M059J (cell line): ENCODE measurements around the gene MRTFB. TPM values are rescaled to one million over a fixed set of nuclear protein-coding genes. Genes with fewer than 3 reads are reported as not detected.

Experiments used
- DNase-seq: peaks from one replicate; pipeline ENCODE4 v3.0.0-alpha.2; 2012; ENCODE audit warnings: low read depth
- total RNA-seq: library from RNA; depleted of rRNA; stranded (reverse); fragments of >200 nt; shearing (Covaris generic); gene quantifications from 2 replicates; pipeline ENCODE4 v1.2.3, GENCODE V29; 2014; rRNA removed

MRTFB gene
- total RNA-seq, 1 experiment from 2014 or later: 15.0 TPM

DNA sequence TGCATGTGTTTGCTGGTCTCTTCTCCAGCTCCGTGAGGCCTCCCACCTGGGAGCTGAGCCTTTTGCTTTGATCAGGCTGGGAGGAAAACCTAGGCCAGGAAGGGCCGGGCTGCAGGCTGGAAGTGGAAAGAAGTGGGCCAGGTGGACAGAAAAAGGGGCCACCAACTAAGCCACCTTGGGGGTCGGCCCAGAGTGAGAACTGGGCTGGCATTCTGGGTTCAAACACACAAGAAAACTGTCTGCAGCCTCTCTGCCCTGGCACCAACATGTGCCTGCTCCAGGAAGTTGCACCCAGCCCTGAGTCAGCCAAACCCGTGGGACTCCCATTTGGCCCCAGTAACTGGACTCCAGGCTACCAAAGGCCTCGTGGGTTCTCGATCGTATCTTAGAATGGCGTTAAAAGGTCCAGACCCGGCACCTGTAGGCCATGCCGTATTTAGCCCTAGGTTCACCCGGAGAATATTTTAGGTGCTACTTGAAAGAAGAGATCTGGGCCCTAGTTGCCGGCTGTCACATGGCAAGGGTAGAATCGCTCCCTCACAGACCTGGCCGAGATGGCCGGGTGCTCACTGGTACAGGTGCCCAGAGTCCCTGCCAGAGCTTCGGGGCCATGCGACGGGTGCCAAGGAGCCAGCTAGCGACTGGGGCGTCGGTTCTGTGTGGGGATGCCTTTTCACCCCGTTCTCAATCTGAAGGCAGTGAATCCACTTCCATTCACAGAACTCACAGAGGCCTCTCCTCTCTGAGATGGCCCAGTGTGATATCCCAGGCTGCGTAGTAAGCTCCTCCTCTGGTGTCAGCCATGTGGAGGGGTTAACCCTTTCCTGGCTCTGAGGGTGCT lies 236.6 kb downstream of the MRTFB start:
- peak; percentile 20 for DNase-seq

DNA sequence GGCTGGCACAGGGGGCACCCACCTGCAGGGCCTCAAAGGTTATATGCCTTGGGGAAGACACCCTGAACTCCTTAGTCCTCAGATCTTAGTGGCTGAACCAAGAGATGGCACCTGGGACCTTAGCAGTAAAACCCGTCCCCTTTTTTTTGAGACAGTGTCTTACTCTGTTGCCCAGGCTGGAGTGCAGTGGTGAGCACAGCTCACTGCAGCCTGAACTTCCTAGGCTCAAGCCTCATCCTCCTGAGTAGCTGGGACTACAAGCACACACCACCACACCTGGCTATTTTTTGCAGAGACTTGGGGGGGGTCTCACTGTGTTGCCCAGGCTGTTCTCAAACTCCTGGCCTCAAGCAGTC lies 237.2 kb downstream of the MRTFB start:
- DNase-seq: no peak

DNA sequence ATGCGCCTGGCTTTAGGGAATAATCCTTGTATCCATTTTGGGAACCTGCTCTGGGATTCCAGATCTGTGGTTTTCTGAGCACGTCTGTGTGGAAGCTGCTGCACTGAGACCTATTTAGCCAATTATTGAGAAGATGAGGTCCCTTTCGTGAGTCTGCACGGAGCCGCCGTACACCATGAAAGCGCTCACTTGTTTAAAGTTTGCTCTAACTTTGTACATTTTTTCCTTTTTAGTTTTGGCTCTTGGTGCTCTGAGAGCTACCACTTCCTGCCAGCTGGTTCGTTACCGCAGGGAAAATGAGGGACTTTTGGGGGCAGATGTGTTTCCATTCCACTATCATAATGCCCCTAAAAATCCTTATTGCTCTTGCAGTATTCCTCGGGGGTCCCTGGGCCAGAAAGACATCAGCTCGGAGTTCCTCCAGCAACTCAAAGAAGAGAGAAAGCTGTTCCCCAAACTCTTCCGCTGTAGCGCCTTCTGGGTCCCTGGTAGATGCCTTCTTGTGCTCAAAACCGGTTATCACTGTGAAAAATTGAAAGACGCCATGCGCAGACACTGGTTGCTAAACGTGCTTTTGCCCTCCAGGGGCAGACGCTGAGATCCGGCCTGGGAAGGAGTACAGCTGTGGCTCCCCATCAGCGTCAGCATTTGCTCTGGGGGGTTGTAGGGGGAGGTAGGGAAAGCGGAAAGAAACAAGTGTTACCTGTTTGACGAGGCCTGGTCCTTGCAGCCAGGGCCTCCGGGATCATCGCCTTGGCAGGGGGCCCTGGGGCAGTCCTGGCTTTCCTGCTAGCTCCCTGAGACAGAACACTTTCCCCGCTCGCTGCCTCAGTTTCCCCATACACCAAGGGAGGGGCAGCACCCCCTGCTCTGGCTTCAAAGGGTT lies 238.1 kb downstream of the MRTFB start:
- no peak for DNase-seq

DNA sequence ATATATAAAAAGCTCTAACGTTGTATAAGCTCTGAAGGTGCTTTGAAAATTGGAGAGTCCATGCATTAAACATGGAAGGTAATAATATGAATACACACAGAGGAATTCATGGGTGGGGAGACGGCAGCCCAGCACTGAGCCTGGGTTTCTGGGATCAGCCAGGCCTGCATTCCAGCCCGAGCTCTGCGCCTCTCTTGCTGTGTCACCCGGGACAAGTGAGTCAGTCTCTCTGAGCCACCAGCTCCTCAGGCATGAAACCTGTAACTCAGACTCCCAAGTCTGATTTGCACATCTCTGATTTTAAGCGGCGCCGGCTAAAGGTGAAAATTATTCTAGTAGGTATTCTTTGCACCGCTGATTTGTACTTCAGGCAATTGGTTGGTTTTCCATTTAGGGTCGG lies 238.8 kb downstream of the MRTFB start:
- no peak for DNase-seq

DNA sequence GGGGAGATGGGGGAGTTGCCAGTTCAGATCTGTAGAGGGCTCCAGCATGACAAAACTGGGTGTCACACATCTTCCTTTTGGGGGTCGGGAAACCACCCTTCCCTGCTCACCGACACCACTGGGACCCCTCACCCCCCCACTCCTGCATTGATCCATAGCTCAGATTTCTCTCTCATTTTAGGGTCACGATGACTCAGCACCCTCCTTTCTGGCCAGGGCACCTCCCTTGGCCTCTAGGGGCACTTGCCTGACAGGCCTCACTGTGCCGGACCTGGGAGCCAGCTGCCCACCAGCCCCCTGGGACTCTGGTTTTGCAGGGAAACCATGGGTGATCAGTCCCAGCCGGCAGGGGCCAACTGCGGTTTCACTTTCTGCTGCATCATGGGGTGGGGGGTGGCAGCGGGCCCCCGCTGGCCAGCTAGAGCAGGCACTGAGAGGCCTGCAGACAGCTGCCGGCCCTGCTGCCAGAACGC lies 239.4 kb downstream of the MRTFB start:
- DNase-seq: no peak

DNA sequence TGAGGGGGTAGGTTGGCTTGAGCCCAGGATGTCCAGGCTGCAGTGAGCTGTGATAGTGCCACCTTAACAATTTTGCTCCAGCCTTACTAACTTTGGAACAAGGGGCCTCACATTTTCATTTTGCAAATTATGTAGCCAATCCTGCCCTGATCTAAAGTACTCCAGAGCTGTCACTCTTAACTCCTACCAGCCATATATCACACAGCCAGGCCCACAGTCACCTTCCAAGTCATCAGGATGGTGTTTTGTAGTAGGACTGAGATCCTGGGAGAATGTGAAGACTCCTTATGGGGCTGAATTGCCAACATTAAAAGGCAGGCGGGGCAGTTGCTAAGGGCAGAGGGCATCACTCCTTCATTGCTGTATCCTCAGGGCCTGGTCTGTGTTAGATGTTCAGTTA lies 243.0 kb downstream of the MRTFB start:
- no peak for DNase-seq

DNA sequence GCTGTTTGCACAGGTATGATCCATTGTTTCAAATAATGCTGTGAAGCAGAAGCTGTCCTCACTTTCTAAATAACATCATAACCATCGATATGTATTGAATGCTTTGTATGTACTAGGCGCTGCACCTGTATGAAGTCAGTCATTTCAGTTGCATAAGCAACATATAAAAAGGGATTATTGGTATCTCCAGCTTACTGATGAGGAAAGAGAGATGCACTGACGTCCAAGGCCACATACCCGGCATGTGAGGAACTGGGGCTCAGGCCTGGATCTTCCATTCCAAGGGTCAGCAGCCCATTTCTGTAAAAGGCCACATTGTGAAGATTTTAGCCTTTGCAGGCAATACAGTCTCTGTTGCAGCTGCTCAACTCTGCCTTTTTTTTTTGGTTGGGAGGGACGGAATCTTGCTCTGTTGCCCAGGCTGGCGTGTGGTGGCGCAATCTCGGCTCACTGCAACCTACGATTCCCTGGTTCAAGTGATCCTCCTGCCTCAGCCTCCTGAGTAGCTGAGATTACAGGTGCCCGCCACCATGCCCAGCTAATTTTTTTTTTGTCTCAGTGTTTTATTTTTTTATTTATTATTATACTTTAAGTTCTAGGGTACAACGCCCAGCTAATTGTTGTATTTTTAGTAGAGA lies 244.7 kb downstream of the MRTFB start:
- no peak for DNase-seq

Other genes with a start within 250 kb of the MRTFB start
- gene ERCC4, start 151.2 kb upstream of the MRTFB start, total RNA-seq: 9.7 and 11.9 TPM in 2 replicates